ENCODE results near the gene DUT.

DNA sequence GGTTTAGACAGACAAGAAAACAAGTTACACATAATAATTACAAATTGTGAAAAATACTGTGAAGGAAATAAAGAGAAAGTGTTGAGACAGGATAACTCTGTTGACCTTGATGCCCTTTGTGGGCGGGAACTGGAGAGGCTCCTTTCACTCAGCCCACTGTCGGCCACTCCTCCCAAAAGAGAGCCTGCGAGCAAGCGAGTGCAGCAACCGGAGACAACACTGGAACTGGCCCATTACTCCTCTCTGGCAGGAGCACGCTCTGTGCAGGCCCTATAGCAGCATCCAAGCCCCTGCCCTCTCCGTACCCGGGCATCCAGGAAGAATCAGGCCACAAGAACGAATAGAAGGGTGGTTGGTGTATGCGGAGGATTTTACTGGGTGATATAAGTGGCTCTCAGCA, 16.2 kb upstream of the DUT start:
- TF ChIP-seq, protein P1, sequence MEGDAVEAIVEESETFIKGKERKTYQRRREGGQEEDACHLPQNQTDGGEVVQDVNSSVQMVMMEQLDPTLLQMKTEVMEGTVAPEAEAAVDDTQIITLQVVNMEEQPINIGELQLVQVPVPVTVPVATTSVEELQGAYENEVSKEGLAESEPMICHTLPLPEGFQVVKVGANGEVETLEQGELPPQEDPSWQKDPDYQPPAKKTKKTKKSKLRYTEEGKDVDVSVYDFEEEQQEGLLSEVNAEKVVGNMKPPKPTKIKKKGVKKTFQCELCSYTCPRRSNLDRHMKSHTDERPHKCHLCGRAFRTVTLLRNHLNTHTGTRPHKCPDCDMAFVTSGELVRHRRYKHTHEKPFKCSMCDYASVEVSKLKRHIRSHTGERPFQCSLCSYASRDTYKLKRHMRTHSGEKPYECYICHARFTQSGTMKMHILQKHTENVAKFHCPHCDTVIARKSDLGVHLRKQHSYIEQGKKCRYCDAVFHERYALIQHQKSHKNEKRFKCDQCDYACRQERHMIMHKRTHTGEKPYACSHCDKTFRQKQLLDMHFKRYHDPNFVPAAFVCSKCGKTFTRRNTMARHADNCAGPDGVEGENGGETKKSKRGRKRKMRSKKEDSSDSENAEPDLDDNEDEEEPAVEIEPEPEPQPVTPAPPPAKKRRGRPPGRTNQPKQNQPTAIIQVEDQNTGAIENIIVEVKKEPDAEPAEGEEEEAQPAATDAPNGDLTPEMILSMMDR (IDR thresholded peaks at IDR 0.05) = no peak
- TF ChIP-seq POLR2AphosphoS5 (IDR thresholded peaks at IDR 0.05) (no peak), POLR2A (IDR thresholded peaks at IDR 0.05) (no peak)

All from breast epithelium (tissue), 3 donors.